Stimulated activated CD4-positive, alpha-beta T cell treated with anti-CD3 and anti-CD28 coated beads, Interleukin-1b, Interleukin-23, amount 100 ng/mL, for 24 hours (primary cell): ENCODE data around the gene PRDM16.
A peak's percentile ranks its signal among the peaks of the same experiment; 100 is the strongest.

Source experiments
- DNase-seq, 4 experiments: peaks; one replicate each; pipeline ENCODE4 v3.0.0-alpha.2; 2020; ENCODE audit warnings: low read depth in 4 of 4, low spot score in 1 of 4

The PRDM16 gene

DNA sequence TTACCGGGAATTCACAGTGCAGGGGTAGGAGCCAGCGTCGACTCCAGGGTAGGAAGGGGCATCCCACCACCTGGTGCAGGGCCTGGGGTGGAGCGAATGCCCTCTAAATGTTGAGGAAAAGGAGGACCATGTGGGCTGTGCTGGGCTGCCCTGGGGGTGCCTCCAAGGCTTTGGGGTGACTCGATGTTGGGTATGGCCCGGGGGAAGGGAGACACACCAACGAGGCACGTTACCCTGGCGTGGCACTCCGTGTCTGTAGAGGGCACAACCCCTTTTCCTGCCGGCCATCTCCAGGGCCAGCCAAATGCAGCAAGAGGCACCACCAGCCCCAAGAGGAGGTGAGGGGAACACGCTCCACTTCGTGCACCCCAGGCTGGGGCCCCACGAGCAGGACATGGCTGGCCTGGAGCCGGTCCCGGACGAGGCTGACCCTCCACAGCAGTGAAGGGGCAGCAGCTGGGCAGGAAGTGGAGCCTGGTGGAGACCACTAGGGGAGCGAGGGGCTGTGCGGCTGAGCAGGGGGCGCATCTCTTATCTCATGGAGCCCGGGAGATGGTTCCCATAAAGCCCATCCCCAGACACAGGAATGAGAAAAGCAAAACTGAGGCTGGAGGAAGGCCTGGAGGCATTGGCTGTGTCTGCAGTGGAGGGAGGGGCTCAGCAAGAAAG lies 36.5 kb upstream of the PRDM16 start:
- no peak for DNase-seq

DNA sequence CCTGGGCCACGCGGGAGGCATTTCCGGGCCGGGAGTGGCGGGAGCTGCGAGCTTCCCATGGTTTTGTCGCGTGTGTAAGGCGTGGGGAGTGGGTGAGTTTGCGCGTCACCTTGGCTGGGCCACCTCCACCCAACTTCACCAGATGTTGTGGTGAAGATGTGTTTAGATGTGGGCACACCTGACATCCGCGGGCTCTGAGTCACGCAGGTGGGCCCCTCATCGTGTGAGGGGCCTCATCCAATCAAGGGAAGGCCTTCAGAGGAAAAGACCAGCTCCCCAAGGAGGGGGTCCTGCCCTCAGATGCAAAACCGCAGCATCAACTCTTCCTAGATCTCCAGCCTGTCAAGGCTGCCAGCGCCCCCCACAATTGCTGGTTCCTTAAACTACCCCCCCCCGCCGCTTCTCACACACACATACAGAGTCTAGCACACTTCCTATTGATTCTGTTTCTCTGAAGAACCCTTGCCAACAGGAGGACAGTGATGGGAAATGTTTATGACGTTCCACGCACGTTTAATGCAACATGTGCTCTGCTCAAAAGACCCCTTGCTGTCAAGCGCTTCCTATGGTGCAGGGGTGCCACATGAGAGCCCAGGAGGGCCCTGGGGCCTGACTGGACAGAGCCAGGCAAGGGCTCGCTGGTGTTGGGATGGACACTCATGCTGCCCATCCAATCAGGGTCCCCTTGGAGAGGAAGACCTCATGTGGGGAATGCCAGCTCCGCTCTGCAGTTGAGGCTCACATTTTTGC lies 35.8 kb upstream of the PRDM16 start:
- DNase-seq, result peak in 1 of 4 experiments; percentile 21

- DNase-seq, result no peak
These were observed 35.3 kb upstream of the PRDM16 start for GRCh38 chr1:3033790-3034090.

DNA sequence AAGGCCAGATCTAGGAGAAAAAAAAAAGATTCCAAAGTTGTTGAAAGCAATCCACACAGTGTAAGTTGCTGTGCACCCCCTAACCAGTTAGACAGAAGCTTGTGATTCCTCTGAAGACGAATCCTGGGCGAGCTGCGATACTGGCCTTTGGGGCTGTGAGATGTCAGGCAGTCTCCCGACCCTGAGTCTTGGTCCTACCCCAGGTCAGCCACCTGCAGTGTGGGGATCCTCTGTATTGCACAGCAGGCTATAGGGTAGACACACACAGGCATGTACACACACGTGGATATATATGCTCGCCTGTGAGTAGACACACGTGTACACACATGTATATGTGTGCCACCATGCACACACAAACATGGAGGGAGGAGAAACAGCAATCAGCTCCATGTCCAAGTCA lies 34.8 kb upstream of the PRDM16 start:
- DNase-seq, result no peak

GRCh38 chr1:3034728-3035562 lies 34.1 kb upstream of the PRDM16 start:
- no peak for DNase-seq

DNA sequence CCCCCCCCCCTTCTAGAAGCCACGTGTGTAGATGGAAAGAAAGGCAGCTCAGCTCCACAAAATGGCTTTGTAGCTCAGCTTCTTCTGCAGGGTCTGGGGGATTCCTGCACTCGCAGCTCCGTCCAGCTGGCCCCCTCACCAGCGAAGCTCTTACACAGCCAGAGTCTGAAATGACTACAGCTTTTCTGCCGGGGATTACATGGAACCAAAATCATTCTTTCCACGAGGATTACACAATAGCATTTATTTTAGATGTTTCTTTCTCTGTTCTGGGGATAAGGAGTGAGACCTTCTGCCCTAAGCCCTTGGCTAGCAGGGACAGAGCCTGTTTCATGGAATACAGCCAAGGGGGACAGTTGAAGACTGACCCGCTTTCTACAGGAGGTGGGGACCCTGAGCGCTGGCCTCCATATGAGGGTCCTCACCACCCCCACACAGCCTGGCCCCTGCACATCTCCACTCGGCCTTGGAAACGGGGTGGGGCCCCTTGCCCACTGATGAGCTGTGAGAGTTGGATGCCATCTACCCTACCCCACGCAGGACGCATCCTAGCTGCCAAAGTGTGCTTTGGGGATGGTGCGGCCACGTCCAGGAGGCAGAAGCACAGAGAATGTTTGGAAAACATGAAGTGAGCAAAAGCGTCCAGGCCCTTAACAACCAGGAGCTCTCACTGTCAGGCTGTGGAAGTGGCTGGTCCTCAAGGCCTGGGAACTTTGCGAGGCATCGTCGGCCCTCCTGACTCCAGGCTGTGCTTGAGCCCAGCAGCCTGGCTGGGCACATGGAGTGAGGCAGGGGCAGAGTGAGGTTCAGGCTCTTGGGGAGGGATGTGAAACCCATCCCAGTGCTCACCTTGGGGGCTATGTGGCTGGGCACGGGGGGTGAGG lies 33.2 kb upstream of the PRDM16 start:
- DNase-seq, result no peak

GRCh38 chr1:3036447-3037280 lies 32.3 kb upstream of the PRDM16 start:
- no peak for DNase-seq

GRCh38 chr1:3037281-3038040 lies 31.5 kb upstream of the PRDM16 start:
- DNase-seq, result no peak

- DNase-seq, result no peak
These were observed 30.9 kb upstream of the PRDM16 start for GRCh38 chr1:3038113-3038551.

DNA sequence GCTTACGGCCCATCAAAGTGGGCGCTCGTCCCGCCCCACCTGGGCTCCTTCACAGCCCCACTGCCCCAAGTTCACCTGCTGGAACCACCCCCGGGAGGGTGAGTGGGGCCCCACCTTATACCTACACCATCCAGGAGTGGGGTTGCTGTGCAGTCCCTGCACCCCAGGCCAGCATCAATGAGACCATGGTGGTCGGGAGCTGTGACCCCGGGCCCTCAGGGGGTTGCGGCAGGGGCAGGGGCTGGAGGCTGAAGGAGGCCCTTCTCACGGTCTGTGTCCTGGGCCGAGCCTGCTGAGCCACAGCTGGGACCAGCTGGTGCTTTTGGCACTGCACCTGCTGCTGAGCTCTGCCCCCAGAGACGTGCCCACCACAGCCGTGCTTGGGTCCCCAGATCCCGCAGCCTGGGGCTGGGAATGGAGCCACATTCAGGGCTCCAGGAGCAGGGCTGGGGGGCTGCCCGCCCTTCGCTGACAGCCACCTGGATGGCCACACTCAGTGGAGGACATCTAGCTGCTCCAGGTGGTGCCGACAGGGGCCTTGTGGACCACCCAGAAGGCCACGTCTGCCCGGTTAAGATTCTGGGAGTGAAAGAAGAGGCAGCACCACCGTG lies 30.3 kb upstream of the PRDM16 start:
- DNase-seq, result no peak

DNA sequence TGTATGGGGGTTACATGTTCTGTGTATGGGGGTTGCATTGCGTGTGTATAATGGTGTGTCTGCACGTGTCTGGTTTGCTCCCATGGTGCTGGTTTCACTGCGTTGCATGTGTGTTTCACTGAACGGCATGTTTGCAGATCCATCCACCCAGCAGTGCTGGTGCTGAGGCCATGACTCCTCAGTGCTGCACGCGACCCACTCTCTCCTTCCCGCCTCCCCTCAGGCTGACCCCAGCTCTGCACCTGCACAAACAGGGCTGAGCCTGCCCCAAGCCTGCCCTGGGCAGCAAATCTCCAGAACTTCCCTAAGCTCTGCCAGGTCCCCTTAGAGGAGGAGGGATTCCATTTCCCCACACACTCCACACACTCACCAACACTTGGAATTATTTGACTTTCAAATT lies 29.0 kb upstream of the PRDM16 start:
- DNase-seq, result no peak

GRCh38 chr1:3042481-3042880 lies 26.5 kb upstream of the PRDM16 start:
- DNase-seq, result no peak

GRCh38 chr1:3049164-3049563 lies 19.8 kb upstream of the PRDM16 start:
- DNase-seq, result no peak

DNA sequence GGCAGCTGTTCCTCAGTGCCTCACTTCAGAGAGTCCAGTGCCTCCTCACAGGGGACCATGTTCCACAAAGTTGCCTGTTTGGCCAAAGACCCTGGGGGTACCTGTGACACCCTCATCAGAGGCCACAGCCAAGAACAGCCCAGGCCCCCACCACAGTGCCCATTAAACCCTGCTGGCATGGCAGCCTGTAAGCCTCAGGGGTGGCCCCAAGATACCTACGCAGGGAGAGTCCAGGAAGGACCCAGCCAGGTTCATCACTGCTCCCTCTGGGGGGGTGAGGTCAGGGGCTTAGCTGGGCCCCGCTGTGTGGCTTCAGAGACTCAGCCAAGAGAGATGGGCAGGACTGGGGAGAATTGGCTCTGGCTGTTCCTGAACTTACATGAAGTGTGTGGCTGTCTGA lies 19.1 kb upstream of the PRDM16 start:
- DNase-seq, result no peak

GRCh38 chr1:3050603-3051002 lies 18.4 kb upstream of the PRDM16 start:
- DNase-seq, result no peak

- DNase-seq, result no peak
These were observed 17.4 kb upstream of the PRDM16 start for GRCh38 chr1:3051270-3052268.

DNA sequence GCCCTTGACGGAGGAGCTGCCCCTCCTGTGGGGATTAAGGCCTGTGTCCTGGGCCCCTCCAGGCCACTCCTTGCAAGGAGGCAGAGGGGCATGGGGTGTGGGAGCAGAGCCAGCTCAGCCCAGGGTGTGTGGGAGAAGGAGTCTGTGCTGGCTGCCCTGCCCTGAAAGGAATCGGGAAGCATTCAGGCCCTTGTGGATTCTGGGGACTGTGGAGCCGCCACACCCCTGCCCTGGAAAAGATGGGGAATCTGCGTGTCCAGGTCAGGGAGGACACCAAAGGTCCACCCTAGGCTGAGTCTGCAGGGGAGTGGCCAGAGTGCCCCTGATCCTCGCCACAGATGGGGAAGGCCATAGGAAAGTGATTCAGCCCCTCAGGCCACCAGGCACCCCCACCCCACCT lies 16.5 kb upstream of the PRDM16 start:
- DNase-seq, result no peak
